Activated CD8-positive, alpha-beta memory T cell treated with anti-CD3 and anti-CD28 coated beads for 1 hour (primary cell): ENCODE measurements around the gene GABRB1.

Experiments
- DNase-seq, 2 donors: peaks; one replicate each; pipeline ENCODE4 v3.0.0-alpha.2; 2020; ENCODE audit warnings: low read depth in 1 of 2; ENCODE audit errors: extremely low read depth in 1 of 2

GABRB1 gene

GRCh38 chr4:47109379-47109778 lies 78.0 kb downstream of the GABRB1 start:
- DNase-seq = no peak

GRCh38 chr4:47110546-47111132 lies 79.3 kb downstream of the GABRB1 start:
- no peak for DNase-seq

GRCh38 chr4:47118192-47118929 lies 87.0 kb downstream of the GABRB1 start:
- DNase-seq = no peak

GRCh38 chr4:47120783-47121182 lies 89.4 kb downstream of the GABRB1 start:
- no peak for DNase-seq

GRCh38 chr4:47122592-47123291 lies 91.4 kb downstream of the GABRB1 start:
- no peak for DNase-seq

- DNase-seq = no peak
Measured at GRCh38 chr4:47128991-47129390, 97.6 kb downstream of the GABRB1 start.

DNA sequence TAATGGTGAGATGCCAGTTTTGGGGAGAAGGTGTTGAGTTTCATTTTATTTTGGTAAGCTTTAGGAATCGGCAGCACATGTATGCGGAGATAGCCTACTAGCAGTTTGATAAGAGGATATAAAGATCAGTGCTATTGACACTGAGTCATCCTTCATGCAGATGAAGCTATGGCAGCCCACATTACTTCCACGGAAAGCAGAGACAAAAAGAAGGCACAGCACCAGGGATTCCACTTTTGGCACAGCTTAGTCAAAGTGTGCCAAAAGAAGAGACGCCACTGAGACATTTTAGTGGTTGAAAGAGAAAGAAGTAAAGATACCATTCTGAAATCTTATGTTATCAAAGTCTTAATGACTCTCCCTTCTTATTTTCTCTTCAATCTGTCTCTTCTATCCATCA lies 103.8 kb downstream of the GABRB1 start:
- DNase-seq = no peak

DNA sequence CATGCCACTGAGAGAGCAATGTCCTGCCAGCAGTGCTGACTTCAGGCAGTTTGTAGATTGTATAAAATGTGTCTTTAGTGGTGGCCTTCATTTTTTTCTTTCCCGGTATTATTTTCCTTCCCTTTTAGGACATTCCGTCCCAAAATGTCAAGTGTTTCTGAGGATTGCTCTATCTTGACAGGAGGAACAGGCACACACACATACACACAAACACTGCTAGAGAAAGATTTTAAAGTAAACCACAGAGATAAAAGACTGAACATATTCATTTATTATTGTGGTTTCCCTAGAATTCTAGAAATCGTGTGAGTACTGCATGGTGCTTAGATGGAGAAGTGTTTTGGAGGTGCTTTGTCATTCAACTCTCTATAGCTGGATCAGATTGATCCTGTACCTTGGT lies 111.9 kb downstream of the GABRB1 start:
- no peak for DNase-seq

- no peak for DNase-seq
Measured at GRCh38 chr4:47145630-47146029, 114.3 kb downstream of the GABRB1 start.

- no peak for DNase-seq
Measured at GRCh38 chr4:47154816-47155370, 123.5 kb downstream of the GABRB1 start.

GRCh38 chr4:47155919-47156318 lies 124.6 kb downstream of the GABRB1 start:
- DNase-seq = no peak

DNA sequence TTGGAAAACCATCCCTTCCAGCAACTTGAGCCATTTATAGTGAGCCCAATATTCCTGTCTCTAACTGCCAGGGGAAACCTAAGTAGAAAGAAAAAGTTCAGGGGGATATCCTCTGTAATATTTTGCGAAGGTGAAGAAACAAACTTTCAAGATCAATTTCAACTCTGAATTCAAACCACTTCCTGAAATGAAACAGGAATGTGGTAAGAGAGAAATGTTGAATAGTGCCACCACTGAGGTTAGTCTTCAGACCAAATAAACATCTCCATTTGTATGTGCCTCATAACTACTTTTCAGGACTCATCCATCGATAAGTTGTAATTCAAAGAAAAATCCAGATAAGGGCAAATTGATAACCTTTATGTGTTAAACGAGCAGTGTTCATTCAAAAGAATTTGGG lies 128.7 kb downstream of the GABRB1 start:
- DNase-seq = no peak

- DNase-seq = no peak
Measured at GRCh38 chr4:47167081-47168035, 136.0 kb downstream of the GABRB1 start.

GRCh38 chr4:47184083-47184482 lies 152.7 kb downstream of the GABRB1 start:
- no peak for DNase-seq

GRCh38 chr4:47185761-47186160 lies 154.4 kb downstream of the GABRB1 start:
- no peak for DNase-seq

GRCh38 chr4:47187608-47188007 lies 156.2 kb downstream of the GABRB1 start:
- DNase-seq = no peak

DNA sequence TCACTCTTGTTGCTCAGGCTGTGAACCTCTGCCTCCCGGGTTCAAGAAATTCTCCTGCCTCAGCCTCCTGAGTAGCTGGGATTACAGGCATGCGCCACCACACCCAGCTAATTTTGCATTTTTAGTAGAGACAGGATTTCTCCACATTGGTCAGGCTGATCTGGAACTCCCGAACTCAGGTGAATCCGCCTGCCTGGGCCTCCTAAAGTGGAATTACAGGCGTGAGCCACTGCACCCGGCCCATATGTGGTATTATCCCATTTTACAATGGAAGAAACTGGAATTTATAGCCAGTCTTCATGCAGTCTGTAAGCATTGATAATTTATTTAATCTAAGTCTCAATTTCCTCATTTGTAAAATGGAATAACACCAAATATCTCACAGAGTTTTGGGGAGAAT lies 161.8 kb downstream of the GABRB1 start:
- no peak for DNase-seq

DNA sequence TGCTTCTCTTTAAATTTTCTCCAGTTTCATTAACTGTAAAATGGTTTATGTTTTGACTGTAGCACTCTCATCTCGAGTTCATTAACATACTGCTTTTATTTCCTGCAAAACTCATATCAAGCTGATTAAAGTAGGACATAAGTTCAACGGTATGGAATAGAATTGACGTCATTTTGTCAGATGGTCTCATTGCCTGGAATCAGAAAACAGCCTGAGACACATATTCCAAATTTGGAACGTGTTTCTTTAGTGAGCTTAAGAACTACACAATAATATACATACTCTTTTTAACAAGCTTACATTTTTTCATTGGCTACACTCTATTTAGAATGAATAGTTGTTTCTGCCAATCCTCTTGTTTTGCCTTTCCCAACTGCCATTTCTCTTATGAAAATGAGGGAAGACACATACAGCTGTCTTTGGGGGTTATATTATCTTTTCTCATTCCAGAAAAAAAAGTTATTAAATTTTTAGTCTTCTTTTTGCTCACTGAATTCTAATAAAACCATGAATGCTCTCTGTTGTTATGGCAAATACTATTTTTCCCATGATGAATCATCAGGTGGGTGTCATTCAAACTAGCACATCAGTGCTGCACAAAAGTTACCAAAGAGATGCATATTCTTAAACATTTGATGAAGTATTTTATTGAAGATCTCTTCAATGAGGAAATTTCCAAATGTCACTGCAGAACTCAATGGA lies 162.8 kb downstream of the GABRB1 start:
- DNase-seq = no peak

- no peak for DNase-seq
Measured at GRCh38 chr4:47195706-47196105, 164.3 kb downstream of the GABRB1 start.

DNA sequence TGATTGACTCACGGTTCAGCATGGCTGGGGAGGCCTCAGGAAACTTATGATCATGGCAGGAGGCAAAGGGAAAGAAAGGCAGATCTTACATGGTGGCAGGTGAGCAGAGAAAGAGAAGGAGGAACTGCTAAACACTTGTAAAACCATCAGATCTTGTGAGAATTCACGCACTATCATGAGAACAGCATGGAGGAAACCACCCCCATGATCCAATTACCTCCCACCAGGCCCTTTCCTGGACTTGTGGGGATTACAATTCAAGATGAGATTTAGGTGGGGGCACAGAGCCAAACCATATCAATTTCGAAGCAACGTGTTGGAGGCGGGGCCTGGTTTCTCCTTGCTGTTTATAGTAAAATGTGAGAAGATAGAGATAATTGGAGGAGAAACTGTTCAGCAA lies 167.4 kb downstream of the GABRB1 start:
- DNase-seq = no peak
